AG04450 (cell line): ENCODE data around the gene CPT1C. TPM values are rescaled to one million over a fixed set of nuclear protein-coding genes. Genes with fewer than 3 reads are reported as not detected.
A peak's percentile ranks its signal among the peaks of the same experiment; 100 is the strongest.

Experiments used
- CTCF ChIA-PET: fragments of 300-600, 350-600 bp; formaldehyde crosslinking; extraction: SDS; loops from one replicate; lab custom pipeline; 2022; ENCODE audit warnings: antibody characterized with exemption, inconsistent platforms; lab: Charles Lee
- POLR2A ChIA-PET: fragments of 350-600 bp; formaldehyde crosslinking; extraction: SDS; loops from one replicate; lab custom pipeline; 2021; ENCODE audit warnings: antibody characterized with exemption, inconsistent platforms; lab: Yijun Ruan, JAX
- DNase-seq: peaks from one replicate; pipeline ENCODE4 v3.0.0-alpha.2; 2011; ENCODE audit warnings: low read depth, low spot score
- H3K27ac ChIP-seq: one replicate; pipeline ENCODE4 v1.5.1; 2012; ENCODE audit warnings: low read depth, low read length, control low read depth
- H3K27me3 ChIP-seq: one replicate; pipeline ENCODE4 v1.6.0; 2012; ENCODE audit warnings: low read length; ENCODE audit not compliant: control insufficient read depth, insufficient read depth
- H3K4me3 ChIP-seq: 2 replicates; pipeline ENCODE4 v1.5.1; 2011; ENCODE audit warnings: mild to moderate bottlenecking, low read depth, low read length, control low read depth
- H3K9me3 ChIP-seq: 2 replicates; pipeline ENCODE4 v1.5.1; 2012; ENCODE audit warnings: low read length; ENCODE audit not compliant: control insufficient read depth, insufficient read depth
- polyA plus RNA-seq: library from polyadenylated mRNA; depleted of rRNA; stranded (reverse); fragments of >200 nt; gene quantifications from 2 replicates; pipeline ENCODE4 v1.2.3, GENCODE V29; 2011
- TF ChIP-seq, protein P1 (sequence below): IDR thresholded peaks from 2 replicates; pipeline ENCODE4 v1.5.1; 2011; ENCODE audit warnings: low read depth, low read length, control low read depth, inconsistent platforms

CPT1C gene
- polyA plus RNA-seq, 1 experiment: 20.3 TPM

DNA sequence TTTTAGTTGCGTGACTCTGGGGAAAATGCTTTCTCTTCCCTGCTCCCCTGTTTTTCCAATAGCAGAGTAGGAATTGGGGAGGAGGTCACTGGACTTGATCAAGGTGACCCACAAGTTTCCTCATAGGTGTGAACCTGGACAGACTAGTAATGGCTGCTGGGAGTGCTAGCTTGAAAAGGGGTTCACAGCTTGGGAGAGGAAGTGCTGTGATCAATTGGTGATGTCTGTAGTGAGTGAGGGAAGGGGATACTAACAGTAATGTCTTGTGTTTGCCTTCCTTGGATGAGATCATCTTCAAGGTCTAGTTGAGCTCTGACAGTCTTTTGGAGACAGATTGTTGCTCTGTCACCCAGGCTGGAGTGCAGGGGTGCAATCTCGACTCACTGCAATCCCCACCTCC is 23.4 kb upstream of the CPT1C start:
- H3K9me3 ChIP-seq: no peaks in the 10 kb centered on the region; the same call in 1 of the 2 replicates

DNA sequence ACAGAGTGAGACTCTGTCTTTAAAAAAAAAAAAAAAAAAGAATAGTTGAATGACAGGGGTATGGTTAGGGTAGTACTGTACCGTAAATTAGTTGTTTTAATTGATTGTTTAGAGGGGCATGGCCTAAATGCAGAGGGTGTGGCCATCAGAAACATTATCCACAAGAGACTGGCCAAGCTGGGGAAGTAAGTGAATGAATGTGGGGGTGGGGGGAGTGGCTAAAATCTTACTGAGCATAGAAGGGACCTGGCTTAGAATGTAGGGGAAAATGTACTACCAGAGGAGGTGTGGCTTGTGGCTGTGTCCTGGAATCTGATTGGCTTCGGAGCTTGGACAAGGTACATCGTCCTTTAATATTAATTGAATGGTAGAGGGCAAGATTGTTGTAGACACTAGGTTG is 21.4 kb upstream of the CPT1C start:
- no peak for DNase-seq
- Histone ChIP-seq H3K9me3 (no peaks in the 10 kb centered on the region; the same call in 1 of the 2 replicates), H3K4me3 (no peak overlapping the region), H3K27ac (no peak overlapping the region), H3K27me3 (no peaks in the 10 kb centered on the region)
- TF ChIP-seq, protein P1, sequence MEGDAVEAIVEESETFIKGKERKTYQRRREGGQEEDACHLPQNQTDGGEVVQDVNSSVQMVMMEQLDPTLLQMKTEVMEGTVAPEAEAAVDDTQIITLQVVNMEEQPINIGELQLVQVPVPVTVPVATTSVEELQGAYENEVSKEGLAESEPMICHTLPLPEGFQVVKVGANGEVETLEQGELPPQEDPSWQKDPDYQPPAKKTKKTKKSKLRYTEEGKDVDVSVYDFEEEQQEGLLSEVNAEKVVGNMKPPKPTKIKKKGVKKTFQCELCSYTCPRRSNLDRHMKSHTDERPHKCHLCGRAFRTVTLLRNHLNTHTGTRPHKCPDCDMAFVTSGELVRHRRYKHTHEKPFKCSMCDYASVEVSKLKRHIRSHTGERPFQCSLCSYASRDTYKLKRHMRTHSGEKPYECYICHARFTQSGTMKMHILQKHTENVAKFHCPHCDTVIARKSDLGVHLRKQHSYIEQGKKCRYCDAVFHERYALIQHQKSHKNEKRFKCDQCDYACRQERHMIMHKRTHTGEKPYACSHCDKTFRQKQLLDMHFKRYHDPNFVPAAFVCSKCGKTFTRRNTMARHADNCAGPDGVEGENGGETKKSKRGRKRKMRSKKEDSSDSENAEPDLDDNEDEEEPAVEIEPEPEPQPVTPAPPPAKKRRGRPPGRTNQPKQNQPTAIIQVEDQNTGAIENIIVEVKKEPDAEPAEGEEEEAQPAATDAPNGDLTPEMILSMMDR: no peak
- ChIA-PET POLR2A (no interaction called here), CTCF (interaction anchor here (1.6 kb wide), 1 partner anchor 11 kb away, joined by 3 read pairs; no protein-coding TSS in a partner anchor)

More for the DNA sequence above, 23.4 kb upstream of the CPT1C start:
- CTCF ChIA-PET: interaction anchor here (0.6 to 0.9 kb wide), 2 partner anchors 97 to 101 kb away, joined by 3 to 4 read pairs; no protein-coding TSS in a partner anchor
- Histone ChIP-seq H3K4me3 (no peak overlapping the region), H3K27ac (no peak overlapping the region), H3K27me3 (no peaks in the 10 kb centered on the region)
- TF ChIP-seq, protein P1: no peak
- POLR2A ChIA-PET: interaction anchor here (1.4 kb wide), 1 partner anchor 9 kb away, joined by 3 read pairs; no protein-coding TSS in a partner anchor
- no peak for DNase-seq

DNA sequence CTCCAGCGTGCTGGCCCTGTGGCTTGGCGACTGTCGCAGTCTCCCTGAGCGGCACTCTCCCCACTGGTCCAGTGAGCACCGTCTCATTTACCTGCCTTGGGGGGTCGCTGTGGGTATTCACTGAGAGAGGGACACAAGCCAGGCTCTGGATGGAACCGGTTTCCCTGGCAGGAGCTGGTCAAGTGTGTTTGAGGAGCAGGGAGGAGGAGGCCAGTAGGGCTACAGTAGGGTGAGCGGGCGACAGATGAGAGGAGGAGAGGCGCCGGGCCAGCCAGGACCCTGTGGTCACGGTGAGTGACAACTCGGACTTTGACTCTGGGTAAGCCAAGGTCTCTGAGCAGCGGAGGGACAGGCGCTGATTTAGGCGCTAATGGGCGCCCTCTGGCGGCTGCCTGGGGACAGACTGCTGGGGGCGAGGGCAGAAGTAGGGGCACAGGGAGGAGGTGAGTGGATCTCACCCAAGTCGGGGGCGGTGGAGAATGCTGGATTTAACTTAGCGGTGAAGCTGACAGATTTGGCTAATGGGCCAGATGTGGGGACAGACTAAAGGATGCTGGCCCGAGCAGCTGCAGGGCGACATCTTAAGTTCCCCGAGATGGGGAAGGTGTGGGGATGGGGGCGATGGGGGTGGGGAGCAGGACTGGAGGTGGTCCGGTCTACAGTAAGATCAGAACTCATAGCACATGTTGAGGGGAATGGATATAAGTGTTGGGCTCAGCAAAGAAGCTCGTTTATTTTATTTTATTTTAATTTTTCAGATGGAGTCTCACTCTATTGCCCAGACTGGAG is 18.6 kb upstream of the CPT1C start:
- H3K27ac ChIP-seq: no peak overlapping the region

DNA sequence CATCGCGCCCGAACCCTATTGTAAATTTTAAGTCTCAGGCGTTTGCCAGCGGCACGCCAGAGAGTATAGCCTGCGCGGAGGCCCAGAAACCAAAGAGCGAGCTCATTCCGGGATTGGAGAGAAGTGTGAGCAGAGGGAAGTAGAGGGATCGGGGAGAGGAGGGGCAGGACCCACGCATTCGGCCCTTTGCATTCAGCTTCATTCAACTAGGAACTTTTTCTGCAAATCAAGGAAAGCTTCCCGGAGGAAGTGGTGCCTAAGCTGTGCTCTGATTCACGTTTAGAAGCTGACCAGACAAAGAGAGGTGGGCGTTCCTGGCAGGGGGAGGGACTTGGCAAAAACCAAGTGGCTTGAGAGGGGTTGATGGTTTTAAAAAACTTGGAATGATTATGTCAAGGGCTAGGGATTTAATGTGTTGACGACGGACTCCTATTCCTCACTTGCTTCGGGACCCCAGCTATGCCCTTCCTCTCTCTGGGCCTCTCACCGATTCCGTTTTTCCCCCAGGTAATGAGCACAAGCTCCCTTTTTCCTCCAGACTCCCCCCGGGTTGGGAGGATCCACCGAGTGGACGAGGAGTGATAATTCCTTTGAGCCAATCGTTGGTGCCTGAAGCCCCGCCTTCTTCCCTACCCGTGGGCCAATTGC is 14.7 kb upstream of the CPT1C start:
- Histone ChIP-seq H3K27ac (peak overlapping the region; percentile 94), H3K9me3 (peaks cover 4% of the 10 kb centered on the region; the same call in 1 of the 2 replicates), H3K4me3 (peak overlapping the region; percentile 55), H3K27me3 (no peaks in the 10 kb centered on the region)
- peak; percentile 86 for DNase-seq
- ChIA-PET POLR2A (interaction anchor here (0.5 to 2.8 kb wide), 12 partner anchors 10 to 201 kb away, joined by 3 to 18 read pairs (median 5); partner anchors contain the start of genes ADM5, AKT1S1, BCL2L12 and CPT1C), CTCF (interaction anchor here (0.7 to 1.4 kb wide), 3 partner anchors 9 to 106 kb away, joined by 4 to 10 read pairs (median 9); no protein-coding TSS in a partner anchor)
- TF ChIP-seq, protein P1: no peak

More for the DNA sequence above, 18.6 kb upstream of the CPT1C start:
- H3K27me3 ChIP-seq: no peaks in the 10 kb centered on the region
- no peak for DNase-seq
- H3K9me3 ChIP-seq: peaks cover 3% of the 10 kb centered on the region; the same call in 1 of the 2 replicates
- H3K4me3 ChIP-seq: no peak overlapping the region
- TF ChIP-seq, protein P1: peak; percentile 97
- ChIA-PET POLR2A (no interaction called here), CTCF (interaction anchor here (0.5 to 2.0 kb wide), 15 partner anchors 8 to 169 kb away, joined by 3 to 12 read pairs (median 4); partner anchors contain the start of gene RRAS)
